CD4-positive, alpha-beta T cell treated with Interleukin-12 subunit alpha and Interleukin-12 subunit beta, for 1 hour (primary cell): ENCODE measurements around the gene GPATCH2L.

Experiments
- DNase-seq: peaks from one replicate; pipeline ENCODE4 v3.0.0-alpha.2; 2020

Gene GPATCH2L

DNA sequence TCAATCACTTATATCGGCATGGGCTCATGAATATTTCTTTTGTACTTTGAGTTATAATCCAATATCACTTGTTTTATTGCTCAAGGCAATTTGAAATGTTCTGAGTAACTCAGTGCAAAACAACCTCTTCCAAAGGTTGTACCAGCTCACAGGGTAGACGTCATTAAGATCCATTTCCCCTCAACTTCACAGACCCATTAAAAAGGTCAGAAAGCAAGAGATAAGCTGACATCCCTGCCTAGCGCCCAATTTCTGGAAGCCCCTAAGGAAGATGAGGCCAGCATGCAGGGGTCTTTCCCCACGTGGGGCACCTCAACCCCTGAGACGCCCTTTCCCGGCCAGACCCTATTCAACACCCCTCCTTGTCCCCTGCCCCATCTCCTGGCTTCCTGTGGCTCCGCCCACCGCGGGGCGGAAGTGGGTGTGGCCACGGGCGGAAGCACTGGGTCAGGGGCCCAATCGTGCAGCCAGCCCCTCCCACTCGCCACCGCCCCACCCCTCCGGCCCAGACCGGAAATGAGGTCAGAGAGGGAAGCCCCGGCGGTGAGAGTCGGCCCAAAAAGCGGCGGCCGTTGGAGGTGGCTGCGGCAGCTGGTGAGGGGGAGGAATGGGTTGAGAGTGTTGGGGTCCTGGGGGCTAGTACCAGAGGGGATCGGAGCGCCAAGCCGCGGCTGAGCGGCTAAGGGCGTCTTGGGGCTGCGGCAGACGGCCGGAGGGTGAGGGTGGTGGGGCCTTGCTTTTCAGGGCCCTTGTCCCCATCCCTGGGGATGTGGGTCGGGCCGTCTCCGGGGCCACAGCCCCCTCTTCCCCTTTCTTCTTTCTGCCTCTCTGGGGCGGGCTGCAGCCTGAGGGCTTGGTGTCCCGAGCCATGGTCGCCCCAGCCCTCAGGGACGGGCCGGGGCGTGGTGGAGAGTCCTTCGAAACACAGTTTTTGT is at the start of gene GPATCH2L:
TSS of gene GPATCH2L (plus strand) at position 525 of the 935 bp plus-strand sequence. CDS start 2,442 bp downstream, outside the sequence.
- DNase-seq, result peak; percentile 98

DNA sequence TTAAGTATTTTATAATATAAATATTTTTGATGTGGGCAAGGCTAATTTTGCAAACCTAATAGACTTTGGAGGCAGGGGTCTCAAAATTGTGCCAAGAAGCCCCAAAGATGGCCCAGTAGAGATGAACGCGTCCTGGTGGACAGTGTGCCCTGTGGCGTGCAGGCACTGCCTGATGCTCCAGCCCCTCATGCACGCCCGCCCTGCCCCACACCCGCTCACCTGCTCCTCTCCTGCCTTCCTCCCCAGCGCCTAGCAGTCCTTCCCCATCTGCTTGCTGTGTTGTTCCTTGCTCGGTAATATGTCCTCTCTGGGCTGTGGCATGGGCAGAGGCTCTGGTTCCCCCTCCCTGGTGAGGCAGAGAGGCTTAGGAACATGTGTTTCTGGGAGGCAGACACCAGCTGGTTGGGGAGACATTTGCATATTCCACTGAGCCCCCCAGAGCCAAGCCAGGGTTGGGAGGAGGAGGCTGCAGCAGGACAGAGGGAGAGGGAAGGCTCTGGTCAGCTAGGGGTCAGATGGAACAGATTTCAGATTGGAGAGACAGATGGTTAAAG is 46.8 kb upstream of the GPATCH2L start:
- DNase-seq, result no peak

- DNase-seq, result no peak
These were observed 45.5 kb upstream of the GPATCH2L start for GRCh38 chr14:76106188-76106587.

- no peak for DNase-seq
These were observed 42.4 kb upstream of the GPATCH2L start for GRCh38 chr14:76109087-76109880.

DNA sequence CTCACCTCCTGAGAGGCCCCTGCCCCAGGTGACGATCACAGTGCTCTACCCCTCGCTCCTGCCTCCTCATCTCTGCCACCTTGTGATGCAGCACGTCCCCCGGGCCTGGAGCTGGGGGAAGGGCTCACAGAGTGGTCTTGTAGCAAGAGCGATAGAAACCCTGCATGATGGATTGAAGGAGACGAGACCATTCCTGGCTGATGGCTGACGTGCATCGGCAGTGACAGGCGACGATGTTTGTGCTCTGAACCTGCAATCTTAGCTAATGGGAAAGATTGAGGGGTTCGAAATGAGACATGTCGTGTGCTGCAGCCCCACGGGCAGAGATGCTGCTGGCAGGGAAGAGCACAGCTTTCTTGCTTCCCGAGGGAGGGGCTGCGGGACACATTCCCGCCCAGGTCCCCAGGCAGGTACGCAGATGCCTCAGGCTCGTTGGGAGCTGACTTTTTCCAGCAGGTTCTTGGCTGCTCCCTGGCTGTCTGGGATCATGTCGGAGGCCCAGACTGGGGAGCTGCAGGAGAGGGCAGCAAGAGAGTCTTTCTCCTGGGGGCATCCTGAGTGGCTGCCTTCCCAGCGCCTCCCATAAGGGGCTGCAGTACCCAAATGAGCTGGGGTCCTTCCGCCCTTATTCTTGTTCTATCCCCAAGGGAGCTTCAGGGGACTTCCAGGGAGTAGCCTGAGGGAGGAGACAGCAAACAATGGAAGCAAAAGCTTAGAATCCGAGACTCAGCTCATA is 38.7 kb upstream of the GPATCH2L start:
- no peak for DNase-seq

GRCh38 chr14:76113691-76114090 is 38.0 kb upstream of the GPATCH2L start:
- no peak for DNase-seq

GRCh38 chr14:76115010-76115422 is 36.7 kb upstream of the GPATCH2L start:
- DNase-seq, result no peak

DNA sequence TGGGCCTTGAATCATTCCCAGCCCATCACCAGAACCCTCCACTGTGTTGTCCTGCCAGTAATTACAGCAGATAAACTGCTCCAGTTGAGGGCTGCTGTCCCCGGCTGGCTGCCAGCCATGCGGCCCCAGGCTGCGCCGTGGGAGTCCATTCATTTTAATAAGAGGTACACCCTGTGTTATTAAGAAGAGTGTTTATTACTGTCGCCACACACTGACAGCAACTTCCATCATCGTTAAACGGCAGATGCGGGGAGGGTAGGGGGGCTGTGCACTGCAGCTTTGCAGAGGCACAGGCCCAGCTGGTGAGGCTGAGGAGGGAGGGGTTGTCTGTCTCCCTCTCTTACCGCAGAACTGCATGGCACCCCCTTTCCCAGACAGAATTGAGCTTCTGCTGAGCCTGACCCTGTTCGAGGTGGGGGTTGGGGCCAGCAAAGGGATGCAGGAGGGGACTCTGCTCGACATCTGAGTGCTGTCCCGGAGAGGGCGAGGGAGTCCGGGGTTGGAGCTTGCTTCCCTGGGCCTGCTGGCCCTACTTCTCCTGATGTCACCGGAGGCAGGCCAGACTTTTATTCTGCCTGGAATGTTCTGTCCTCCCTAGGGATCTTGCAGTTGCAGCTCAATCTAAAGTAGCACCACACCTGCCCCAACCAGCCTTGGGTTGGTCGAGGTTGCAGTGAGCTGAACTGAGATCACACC is 33.8 kb upstream of the GPATCH2L start:
- no peak for DNase-seq

- DNase-seq, result no peak
These were observed 33.1 kb upstream of the GPATCH2L start for GRCh38 chr14:76118594-76118993.

DNA sequence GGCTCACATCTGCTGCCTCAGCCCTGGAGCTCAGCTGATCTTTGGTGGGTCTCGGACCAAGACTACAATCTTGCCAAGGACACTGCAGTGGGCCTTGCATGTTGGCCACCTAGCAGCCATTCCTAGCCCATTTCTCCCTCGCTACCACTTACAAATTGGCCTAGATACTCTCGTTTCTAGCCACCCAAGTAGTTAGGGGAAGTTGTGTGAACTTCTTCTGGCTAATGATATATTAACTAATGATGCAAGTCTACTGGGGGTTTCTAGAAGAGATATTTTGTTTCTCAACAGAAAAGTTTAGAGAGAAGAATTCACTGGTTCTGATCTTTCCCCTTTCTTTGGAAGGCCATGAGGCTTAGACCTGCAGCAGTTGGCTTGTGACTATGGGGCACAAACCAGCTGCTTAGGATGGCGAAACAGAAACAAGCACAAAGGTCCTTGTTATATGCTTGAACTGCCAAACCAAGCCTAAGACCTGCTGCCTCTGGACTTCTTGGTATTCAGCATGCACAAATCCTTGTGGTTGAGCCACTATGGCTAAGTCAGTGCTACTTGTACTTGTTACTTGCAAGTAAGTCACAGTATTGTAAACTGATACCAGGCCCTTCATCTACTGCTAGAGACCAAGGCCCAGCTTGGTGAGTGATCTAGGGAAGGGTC is 30.5 kb upstream of the GPATCH2L start:
- no peak for DNase-seq

DNA sequence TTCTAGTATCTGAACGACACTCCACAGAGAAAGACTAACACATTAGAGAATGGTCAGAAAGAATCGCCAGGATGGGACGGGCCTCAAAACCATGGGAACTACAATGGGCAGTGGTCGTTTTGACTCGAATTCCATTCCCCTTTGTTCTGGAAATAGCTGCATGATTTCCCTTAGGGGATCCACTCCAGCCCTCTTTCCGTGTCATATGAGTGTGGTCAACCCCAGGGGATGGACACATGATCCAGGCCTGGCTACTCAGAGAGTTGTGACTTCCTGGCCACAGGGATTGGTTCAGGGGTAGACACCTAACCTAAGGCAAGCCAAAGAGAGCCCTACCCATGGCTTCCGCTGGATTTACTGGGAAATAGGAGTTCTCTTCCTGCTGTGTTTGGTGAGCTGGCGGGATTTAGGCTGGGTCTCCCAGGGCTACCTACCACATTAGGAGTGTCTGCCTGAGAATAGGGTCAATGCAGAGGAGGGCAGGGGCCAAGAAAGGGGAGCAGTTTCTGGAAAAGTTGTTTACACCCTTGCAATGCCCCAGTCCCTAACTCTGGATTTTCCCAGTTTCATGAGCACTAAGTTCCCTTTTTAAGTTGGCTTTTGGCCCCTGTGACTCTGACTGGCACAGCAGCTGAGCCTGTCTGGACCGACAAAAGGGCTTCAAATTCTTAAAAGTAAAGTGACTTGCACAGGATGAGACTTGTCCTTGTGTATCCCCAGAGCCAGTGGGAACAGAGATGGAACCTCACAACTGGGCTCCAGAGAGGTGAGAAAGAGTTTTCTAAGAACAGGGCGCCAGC is 28.1 kb upstream of the GPATCH2L start:
- DNase-seq, result no peak

- DNase-seq, result no peak
These were observed 26.2 kb upstream of the GPATCH2L start for GRCh38 chr14:76125511-76125910.

DNA sequence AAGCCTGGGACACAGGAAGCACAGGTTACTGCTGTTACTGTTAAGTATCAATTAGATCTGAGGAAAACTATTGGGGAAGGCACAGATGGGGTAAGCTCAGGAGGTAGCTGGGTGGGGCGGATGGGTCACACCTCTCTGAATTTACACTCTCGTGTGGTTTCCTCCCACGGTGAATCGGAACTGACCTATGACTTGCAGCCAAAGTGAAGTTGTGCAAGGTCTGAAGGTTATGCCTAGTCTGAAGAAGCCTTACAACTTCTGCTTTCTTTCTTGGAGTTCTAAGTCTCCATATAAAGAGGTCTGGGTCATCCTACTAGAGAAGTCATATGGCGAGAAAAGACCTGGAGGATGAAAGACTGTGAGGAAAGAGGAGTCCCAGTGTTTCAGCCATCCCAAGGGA is 25.6 kb upstream of the GPATCH2L start:
- no peak for DNase-seq

GRCh38 chr14:76129851-76130576 is 21.7 kb upstream of the GPATCH2L start:
- DNase-seq, result no peak

DNA sequence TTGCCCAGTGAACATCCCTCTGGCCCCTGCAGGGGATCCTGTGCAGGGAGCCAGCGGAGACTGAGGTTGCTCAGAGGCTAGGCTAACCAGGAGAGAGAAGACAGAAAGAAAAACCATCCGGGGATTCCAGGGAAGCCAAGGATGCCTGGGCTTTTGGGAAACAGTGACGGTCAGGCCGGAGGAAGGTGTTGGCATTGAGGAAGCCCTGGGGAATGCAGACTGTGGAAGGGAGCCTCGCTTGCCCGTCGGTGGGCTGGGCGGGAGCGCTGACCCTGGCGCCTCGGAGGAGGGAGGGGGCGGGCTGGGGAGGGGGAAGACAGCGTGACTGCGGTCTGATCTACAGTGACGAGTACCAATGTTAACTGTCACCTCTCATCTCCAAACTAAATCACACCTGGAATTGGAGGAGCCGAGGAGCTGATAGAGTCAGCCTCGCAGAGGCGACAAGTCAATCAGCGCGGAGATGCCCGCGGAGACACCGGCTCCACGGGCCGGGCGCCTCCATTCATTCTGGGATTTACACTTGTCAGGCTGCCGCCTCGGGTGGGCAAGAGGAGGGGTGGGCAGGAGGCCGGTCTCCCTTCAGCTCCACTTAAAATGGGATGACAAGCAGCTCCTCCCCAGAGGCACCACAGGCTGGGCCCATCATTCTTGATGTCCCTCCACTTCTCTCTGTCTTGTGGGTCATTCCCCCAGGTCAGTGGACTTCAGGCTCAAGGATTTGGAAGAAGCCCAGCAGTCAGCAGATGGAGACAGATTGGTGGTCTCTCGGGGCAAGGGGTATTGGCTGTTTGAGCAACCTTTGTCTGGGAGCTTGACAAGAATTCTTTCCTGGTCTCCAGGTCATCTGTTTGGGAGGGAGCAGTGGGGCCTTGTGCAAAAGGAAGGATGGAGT is 20.4 kb upstream of the GPATCH2L start:
- DNase-seq, result no peak

DNA sequence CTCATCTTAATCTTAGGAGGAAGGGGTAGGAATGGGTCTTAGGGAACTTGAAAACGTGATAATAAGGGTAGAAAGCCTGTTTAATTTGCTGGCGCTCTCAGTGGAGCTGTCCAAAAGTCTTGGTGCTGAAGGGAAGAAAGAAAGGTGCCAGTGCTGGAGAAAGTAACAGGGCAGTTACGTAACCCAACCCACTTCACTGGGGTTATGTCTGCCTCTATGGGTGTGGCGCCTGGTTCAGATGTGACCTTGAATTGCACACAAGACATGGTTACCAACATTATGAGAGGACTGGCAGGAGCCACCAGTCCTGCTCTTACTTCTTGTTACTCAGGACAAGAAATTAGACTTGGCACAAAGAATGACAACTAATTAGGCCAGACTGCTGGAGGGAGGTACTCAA is 18.6 kb upstream of the GPATCH2L start:
- DNase-seq, result peak; percentile 7

- DNase-seq, result no peak
These were observed 17.5 kb upstream of the GPATCH2L start for GRCh38 chr14:76134231-76134630.

- no peak for DNase-seq
These were observed 16.0 kb upstream of the GPATCH2L start for GRCh38 chr14:76135722-76136121.
